Effector memory CD8-positive, alpha-beta T cell (primary cell): ENCODE results near the gene TARS1.

ENCODE experiments used
- ATAC-seq: fragments of 150-1000 bp; cut with Tn5 transposase; replicated peaks from 2 replicates; pipeline ENCODE4 v1.10.0; 2021; ENCODE audit warnings: mild to moderate bottlenecking, moderate library complexity
- DNase-seq, 3 experiments: peaks; one replicate each; pipeline ENCODE4 v3.0.0; 2021
- H3K27ac Mint-ChIP-seq, 2 donors: one replicate each; pipeline ENCODE4 v1.8.0; 2022; ENCODE audit warnings: mild to moderate bottlenecking in 2 of 2, mixed read lengths in 2 of 2, moderate library complexity in 2 of 2
- H3K27me3 Mint-ChIP-seq, 2 donors: one replicate each; pipeline ENCODE4 v1.8.0; 2022; ENCODE audit warnings: mixed read lengths in 2 of 2
- H3K36me3 Mint-ChIP-seq: one replicate; pipeline ENCODE4 v1.8.0; 2022; ENCODE audit warnings: mild to moderate bottlenecking, moderate library complexity, mixed read lengths; ENCODE audit not compliant: insufficient read depth
- H3K4me1 Mint-ChIP-seq, 2 donors: one replicate each; pipeline ENCODE4 v1.8.0; 2022; ENCODE audit warnings: low read depth in 2 of 2, mixed read lengths in 2 of 2
- H3K4me3 Mint-ChIP-seq, 2 donors: one replicate each; pipeline ENCODE4 v1.8.0; 2022; ENCODE audit warnings: mild to moderate bottlenecking in 2 of 2, mixed read lengths in 2 of 2, moderate library complexity in 2 of 2
- H3K9me3 Mint-ChIP-seq, 2 donors: one replicate each; pipeline ENCODE4 v1.8.0; 2022; ENCODE audit warnings: mixed read lengths in 2 of 2
- total RNA-seq, 9 experiments: gene quantifications; one replicate each; lab custom pipeline; 2026; lab: John Stamatoyannopoulos, UW

Gene TARS1
- total RNA-seq: 59.2 to 771 (median 356) reads per million in 9 experiments

- peaks cover 13% of the 10 kb centered on the region for H3K36me3 Mint-ChIP-seq
- peak; percentile 88 to 93 (median 89) for DNase-seq
- ATAC-seq: peak; percentile 90
- no peaks in the 10 kb centered on the region for H3K9me3 Mint-ChIP-seq
- H3K4me1 Mint-ChIP-seq: peaks cover 19 to 23% of the 10 kb centered on the region in 2 donors
- no peaks in the 10 kb centered on the region for H3K27me3 Mint-ChIP-seq
- no peak within 1 kb of the TSS for H3K27ac Mint-ChIP-seq
- H3K4me3 Mint-ChIP-seq: no peak within 1 kb of the TSS
These were observed at the start of gene TARS1 for GRCh38 chr5:33440482-33441240. Gene TARS1, plus strand, starts transcription at chr5:33440965. Its CDS starts 122 bp downstream, at chr5:33441087.

GRCh38 chr5:33398501-33398900 is 42.3 kb upstream of the TARS1 start:
- no peaks in the 10 kb centered on the region for H3K4me1 Mint-ChIP-seq
- ATAC-seq: no peak
- peaks cover 5 to 23% of the 10 kb centered on the region in 2 donors for H3K27me3 Mint-ChIP-seq
- H3K27ac Mint-ChIP-seq: no peak overlapping the region
- H3K36me3 Mint-ChIP-seq: peaks cover 3% of the 10 kb centered on the region
- no peak overlapping the region for H3K4me3 Mint-ChIP-seq
- DNase-seq: no peak
- H3K9me3 Mint-ChIP-seq: peaks cover 0 to 4% of the 10 kb centered on the region in 2 donors

- Mint-ChIP-seq H3K27ac (no peak overlapping the region), H3K4me1 (peaks cover 0 to 3% of the 10 kb centered on the region in 2 donors), H3K4me3 (no peak overlapping the region), H3K9me3 (peaks cover 0 to 5% of the 10 kb centered on the region in 2 donors), H3K36me3 (peaks cover 6% of the 10 kb centered on the region), H3K27me3 (peaks cover 5 to 33% of the 10 kb centered on the region in 2 donors)
- ATAC-seq (no peak), DNase-seq (no peak)
These were observed 40.1 kb upstream of the TARS1 start for GRCh38 chr5:33400675-33401074.

GRCh38 chr5:33401482-33402390 is 39.0 kb upstream of the TARS1 start:
- Mint-ChIP-seq H3K9me3 (peaks cover 0 to 5% of the 10 kb centered on the region in 2 donors), H3K36me3 (peaks cover 6% of the 10 kb centered on the region), H3K4me1 (peaks cover 0 to 3% of the 10 kb centered on the region in 2 donors), H3K4me3 (no peak overlapping the region), H3K27ac (no peak overlapping the region), H3K27me3 (peaks cover 5 to 34% of the 10 kb centered on the region in 2 donors)
- no peak for ATAC-seq
- no peak for DNase-seq

GRCh38 chr5:33403187-33403586 is 37.6 kb upstream of the TARS1 start:
- Mint-ChIP-seq H3K27me3 (peaks cover 5 to 40% of the 10 kb centered on the region in 2 donors), H3K4me3 (no peak overlapping the region), H3K36me3 (peaks cover 6% of the 10 kb centered on the region), H3K9me3 (peaks cover 0 to 5% of the 10 kb centered on the region in 2 donors), H3K27ac (no peak overlapping the region), H3K4me1 (peaks cover 0 to 3% of the 10 kb centered on the region in 2 donors)
- no peak for ATAC-seq
- DNase-seq: no peak

GRCh38 chr5:33408816-33409215 is 31.9 kb upstream of the TARS1 start:
- Mint-ChIP-seq H3K9me3 (peaks cover 0 to 5% of the 10 kb centered on the region in 2 donors), H3K27ac (no peak overlapping the region), H3K27me3 (peaks cover 1 to 23% of the 10 kb centered on the region in 2 donors), H3K4me3 (no peak overlapping the region), H3K36me3 (peaks cover 2% of the 10 kb centered on the region), H3K4me1 (peaks cover 0 to 3% of the 10 kb centered on the region in 2 donors)
- DNase-seq (no peak), ATAC-seq (no peak)

- Mint-ChIP-seq H3K9me3 (peaks cover 0 to 5% of the 10 kb centered on the region in 2 donors), H3K4me1 (peaks cover 0 to 3% of the 10 kb centered on the region in 2 donors), H3K27me3 (peaks cover 9 to 24% of the 10 kb centered on the region in 2 donors), H3K27ac (no peak overlapping the region), H3K36me3 (peaks cover 2% of the 10 kb centered on the region), H3K4me3 (no peak overlapping the region)
- no peak for ATAC-seq
- DNase-seq: no peak
These were observed 31.2 kb upstream of the TARS1 start for GRCh38 chr5:33409435-33410170.

- ATAC-seq (no peak), DNase-seq (no peak)
- Mint-ChIP-seq H3K27ac (no peak overlapping the region), H3K36me3 (no peaks in the 10 kb centered on the region), H3K4me3 (no peak overlapping the region), H3K4me1 (no peaks in the 10 kb centered on the region), H3K9me3 (no peaks in the 10 kb centered on the region), H3K27me3 (peaks cover 14 to 23% of the 10 kb centered on the region in 2 donors)
These were observed 30.5 kb upstream of the TARS1 start for GRCh38 chr5:33410221-33410620.

GRCh38 chr5:33411498-33411897 is 29.3 kb upstream of the TARS1 start:
- ATAC-seq (no peak), DNase-seq (no peak)
- Mint-ChIP-seq H3K9me3 (no peaks in the 10 kb centered on the region), H3K36me3 (no peaks in the 10 kb centered on the region), H3K27me3 (peaks cover 14 to 20% of the 10 kb centered on the region in 2 donors), H3K4me1 (no peaks in the 10 kb centered on the region), H3K4me3 (no peak overlapping the region), H3K27ac (no peak overlapping the region)

GRCh38 chr5:33415811-33416354 is 24.9 kb upstream of the TARS1 start:
- DNase-seq (no peak), ATAC-seq (no peak)
- peaks cover 13 to 14% of the 10 kb centered on the region in 2 donors for H3K27me3 Mint-ChIP-seq
- H3K27ac Mint-ChIP-seq: no peak overlapping the region
- H3K4me1 Mint-ChIP-seq: no peaks in the 10 kb centered on the region
- H3K36me3 Mint-ChIP-seq: no peaks in the 10 kb centered on the region
- no peak overlapping the region for H3K4me3 Mint-ChIP-seq
- H3K9me3 Mint-ChIP-seq: no peaks in the 10 kb centered on the region

GRCh38 chr5:33417632-33418031 is 23.1 kb upstream of the TARS1 start:
- Mint-ChIP-seq H3K27me3 (peaks cover 13 to 14% of the 10 kb centered on the region in 2 donors), H3K36me3 (no peaks in the 10 kb centered on the region), H3K27ac (no peak overlapping the region), H3K9me3 (no peaks in the 10 kb centered on the region), H3K4me3 (no peak overlapping the region), H3K4me1 (no peaks in the 10 kb centered on the region)
- ATAC-seq (no peak), DNase-seq (no peak)

GRCh38 chr5:33420946-33421345 is 19.8 kb upstream of the TARS1 start:
- Mint-ChIP-seq H3K4me1 (no peaks in the 10 kb centered on the region), H3K36me3 (no peaks in the 10 kb centered on the region), H3K4me3 (no peak overlapping the region), H3K27ac (no peak overlapping the region), H3K27me3 (peaks cover 0 to under 1% of the 10 kb centered on the region in 2 donors), H3K9me3 (no peaks in the 10 kb centered on the region)
- no peak for DNase-seq
- ATAC-seq: no peak

- no peak overlapping the region for H3K27ac Mint-ChIP-seq
- no peak for ATAC-seq
- peaks cover 9 to 12% of the 10 kb centered on the region in 2 donors for H3K27me3 Mint-ChIP-seq
- DNase-seq: no peak
- no peaks in the 10 kb centered on the region for H3K9me3 Mint-ChIP-seq
- H3K4me3 Mint-ChIP-seq: no peak overlapping the region
- H3K36me3 Mint-ChIP-seq: no peaks in the 10 kb centered on the region
- no peaks in the 10 kb centered on the region for H3K4me1 Mint-ChIP-seq
These were observed 18.6 kb upstream of the TARS1 start for GRCh38 chr5:33422191-33422590.
